Measurements from ENCODE around the gene TTC31. TPM values are rescaled to one million over a fixed set of nuclear protein-coding genes. Genes with fewer than 3 reads are reported as not detected.

The TTC31 gene
- total RNA-seq, 2 experiments from 2014 or later = 39.4 to 48.8 TPM

GRCh38 chr2:74507145-74507925 is 24.5 kb downstream of the TTC31 start, which contains the start of gene PCGF1:
Gene PCGF1, minus strand, starts transcription at chr2:74507695. Its CDS starts 27 bp downstream, at chr2:74507668.
- DNase-seq = peak; percentile 99
- CTCF ChIA-PET = interaction anchor here (0.9 to 2.5 kb wide), 10 partner anchors 8 to 82 kb away, joined by 3 to 14 read pairs (median 4); partner anchors contain the start of genes CCDC142, INO80B, MRPL53 and TTC31
- Mint-ChIP-seq H3K4me3 (peak within 1 kb of the TSS; percentile 90), H3K4me1 (peaks cover 59% of the 10 kb centered on the region), H3K9me3 (ENCODE audit: low read depth) (no peaks in the 10 kb centered on the region), H3K27ac (peak within 1 kb of the TSS; percentile 99), H3K27me3 (peaks cover 24% of the 10 kb centered on the region), H3K36me3 (peaks cover 10% of the 10 kb centered on the region)
- ATAC-seq = peak; percentile 88

- H3K27me3 Mint-ChIP-seq = peaks cover 26% of the 10 kb centered on the region
- peak overlapping the region; percentile 90 for H3K4me3 Mint-ChIP-seq
- H3K27ac Mint-ChIP-seq = peak overlapping the region; percentile 99
- peaks cover 54% of the 10 kb centered on the region for H3K4me1 Mint-ChIP-seq
- DNase-seq (no peak), ATAC-seq (no peak)
- peaks cover 10% of the 10 kb centered on the region for H3K36me3 Mint-ChIP-seq
- CTCF ChIA-PET = interaction anchor here (1.2 to 2.5 kb wide), 8 partner anchors 15 to 79 kb away, joined by 3 to 14 read pairs (median 5); partner anchors contain the start of genes CCDC142, INO80B, MRPL53 and TTC31
- H3K9me3 Mint-ChIP-seq (ENCODE audit: low read depth) = no peaks in the 10 kb centered on the region
These were observed 25.1 kb downstream of the TTC31 start for GRCh38 chr2:74507926-74508520.

GRCh38 chr2:74510272-74510671 is 27.4 kb downstream of the TTC31 start:
- Mint-ChIP-seq H3K27me3 (peaks cover 36% of the 10 kb centered on the region), H3K4me3 (no peak overlapping the region), H3K4me1 (peaks cover 46% of the 10 kb centered on the region), H3K9me3 (ENCODE audit: low read depth) (no peaks in the 10 kb centered on the region), H3K36me3 (peaks cover 3% of the 10 kb centered on the region), H3K27ac (no peak overlapping the region)
- no peak for DNase-seq
- CTCF ChIA-PET = interaction anchor here (0.6 to 2.3 kb wide), 5 partner anchors 10 to 37 kb away, joined by 3 to 6 read pairs (median 4); partner anchors contain the start of genes CCDC142, LBX2, MRPL53 and TTC31
- ATAC-seq = no peak

GRCh38 chr2:74511104-74511989 is 28.5 kb downstream of the TTC31 start:
- H3K9me3 Mint-ChIP-seq (ENCODE audit: low read depth) = no peaks in the 10 kb centered on the region
- ATAC-seq = no peak
- CTCF ChIA-PET = interaction anchor here (4.2 kb wide), 1 partner anchor 7 kb away, joined by 21 read pairs; no protein-coding TSS in a partner anchor

GRCh38 chr2:74512744-74513604 is 30.1 kb downstream of the TTC31 start:
- ATAC-seq (no peak), DNase-seq (no peak)
- H3K27me3 Mint-ChIP-seq = peaks cover 62% of the 10 kb centered on the region
- H3K36me3 Mint-ChIP-seq = peaks cover 5% of the 10 kb centered on the region
- H3K27ac Mint-ChIP-seq = no peak overlapping the region
- CTCF ChIA-PET = interaction anchor here (0.7 to 4.2 kb wide), 5 partner anchors 9 to 53 kb away, joined by 3 to 21 read pairs (median 4); partner anchors contain the start of gene LBX2
- peaks cover 45% of the 10 kb centered on the region for H3K4me1 Mint-ChIP-seq
- H3K9me3 Mint-ChIP-seq (ENCODE audit: low read depth) = no peaks in the 10 kb centered on the region
- peak overlapping the region; percentile 46 for H3K4me3 Mint-ChIP-seq

More at GRCh38 chr2:74511104-74511989, 28.5 kb downstream of the TTC31 start:
- DNase-seq = no peak
- H3K36me3 Mint-ChIP-seq = peaks cover 3% of the 10 kb centered on the region
- H3K27me3 Mint-ChIP-seq = peaks cover 45% of the 10 kb centered on the region
- peaks cover 48% of the 10 kb centered on the region for H3K4me1 Mint-ChIP-seq
- no peak overlapping the region for H3K27ac Mint-ChIP-seq
- no peak overlapping the region for H3K4me3 Mint-ChIP-seq

- peaks cover 5% of the 10 kb centered on the region for H3K36me3 Mint-ChIP-seq
These were observed 30.9 kb downstream of the TTC31 start for GRCh38 chr2:74513605-74514367.

GRCh38 chr2:74514368-74515270 is 31.7 kb downstream of the TTC31 start, which contains the start of gene TLX2:
Gene TLX2, plus strand, starts transcription at chr2:74514450. Its CDS starts 357 bp downstream, at chr2:74514807.
- CTCF ChIA-PET = interaction anchor here (0.8 to 4.2 kb wide), 8 partner anchors 8 to 72 kb away, joined by 3 to 21 read pairs (median 4); partner anchors contain the start of genes AUP1, DQX1 and HTRA2
- H3K27me3 Mint-ChIP-seq = peaks cover 78% of the 10 kb centered on the region
- peaks cover 39% of the 10 kb centered on the region for H3K4me1 Mint-ChIP-seq
- no peak for DNase-seq
- ATAC-seq = peak; percentile 29
- H3K36me3 Mint-ChIP-seq = peaks cover 5% of the 10 kb centered on the region
- H3K27ac Mint-ChIP-seq = no peak within 1 kb of the TSS
- peak within 1 kb of the TSS; percentile 62 for H3K4me3 Mint-ChIP-seq
- H3K9me3 Mint-ChIP-seq (ENCODE audit: low read depth) = no peaks in the 10 kb centered on the region

More at GRCh38 chr2:74513605-74514367, 30.9 kb downstream of the TTC31 start:
- H3K27me3 Mint-ChIP-seq = peaks cover 70% of the 10 kb centered on the region
- H3K27ac Mint-ChIP-seq = no peak overlapping the region
- DNase-seq (no peak), ATAC-seq (peak; percentile 44)
- H3K4me1 Mint-ChIP-seq = peaks cover 39% of the 10 kb centered on the region
- H3K4me3 Mint-ChIP-seq = peak overlapping the region; percentile 46
- CTCF ChIA-PET = interaction anchor here (0.8 to 4.2 kb wide), 8 partner anchors 10 to 73 kb away, joined by 3 to 21 read pairs (median 4); partner anchors contain the start of genes DQX1 and LBX2
- H3K9me3 Mint-ChIP-seq (ENCODE audit: low read depth) = no peaks in the 10 kb centered on the region

- ATAC-seq = no peak
- H3K27ac Mint-ChIP-seq = no peak overlapping the region
These were observed 32.5 kb downstream of the TTC31 start for GRCh38 chr2:74515271-74515980.

GRCh38 chr2:74515981-74516633 is 33.2 kb downstream of the TTC31 start:
- Mint-ChIP-seq H3K36me3 (peaks cover 5% of the 10 kb centered on the region), H3K27ac (no peak overlapping the region), H3K4me3 (peak overlapping the region; percentile 62), H3K4me1 (peaks cover 32% of the 10 kb centered on the region), H3K9me3 (ENCODE audit: low read depth) (no peaks in the 10 kb centered on the region), H3K27me3 (peaks cover 86% of the 10 kb centered on the region)
- ATAC-seq = peak; percentile 82
- CTCF ChIA-PET = interaction anchor here (0.9 to 4.2 kb wide), 5 partner anchors 9 to 33 kb away, joined by 4 to 21 read pairs (median 7); partner anchors contain the start of genes AUP1, CCDC142, DQX1 and HTRA2
- peak; percentile 83 for DNase-seq

More at GRCh38 chr2:74515271-74515980, 32.5 kb downstream of the TTC31 start:
- peak overlapping the region; percentile 62 for H3K4me3 Mint-ChIP-seq
- H3K9me3 Mint-ChIP-seq (ENCODE audit: low read depth) = no peaks in the 10 kb centered on the region
- peaks cover 84% of the 10 kb centered on the region for H3K27me3 Mint-ChIP-seq
- no peak for DNase-seq
- CTCF ChIA-PET = interaction anchor here (1.4 to 4.2 kb wide), 5 partner anchors 9 to 71 kb away, joined by 3 to 21 read pairs (median 4); partner anchors contain the start of genes AUP1 and HTRA2
- peaks cover 35% of the 10 kb centered on the region for H3K4me1 Mint-ChIP-seq
- H3K36me3 Mint-ChIP-seq = peaks cover 5% of the 10 kb centered on the region
